HG02884 (cell line): Measurements from ENCODE around the gene GALNT12.

Experiments used
- ATAC-seq: cut with Tn5 transposase; IDR thresholded peaks from one replicate; pipeline ENCODE4 v1.9.1; 2021; ENCODE audit warnings: mild to moderate bottlenecking, moderate library complexity; ENCODE audit not compliant: unreplicated experiment

The GALNT12 gene

GRCh38 chr9:98855592-98855991 is 48.1 kb downstream of the GALNT12 start:
- ATAC-seq: no peak

DNA sequence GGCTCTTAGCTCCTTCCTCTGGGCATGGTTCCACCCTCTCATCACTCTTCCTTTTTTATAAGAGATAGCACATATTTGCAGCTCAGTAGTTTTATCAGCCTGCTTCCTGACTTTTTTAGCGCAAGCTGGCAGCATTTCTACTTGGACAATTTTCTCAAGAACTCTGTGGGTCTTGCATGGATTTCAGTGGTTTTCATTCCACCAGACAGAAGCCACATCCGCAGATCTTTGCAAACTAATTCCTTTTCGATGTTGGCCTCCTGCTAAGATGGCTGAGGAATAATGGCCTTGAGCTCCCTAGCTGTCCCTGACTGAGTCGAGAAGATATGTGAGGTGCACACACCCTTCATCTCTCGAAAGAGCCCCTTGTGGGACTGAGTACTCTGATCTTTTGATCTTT is 49.5 kb downstream of the GALNT12 start:
- no peak for ATAC-seq

DNA sequence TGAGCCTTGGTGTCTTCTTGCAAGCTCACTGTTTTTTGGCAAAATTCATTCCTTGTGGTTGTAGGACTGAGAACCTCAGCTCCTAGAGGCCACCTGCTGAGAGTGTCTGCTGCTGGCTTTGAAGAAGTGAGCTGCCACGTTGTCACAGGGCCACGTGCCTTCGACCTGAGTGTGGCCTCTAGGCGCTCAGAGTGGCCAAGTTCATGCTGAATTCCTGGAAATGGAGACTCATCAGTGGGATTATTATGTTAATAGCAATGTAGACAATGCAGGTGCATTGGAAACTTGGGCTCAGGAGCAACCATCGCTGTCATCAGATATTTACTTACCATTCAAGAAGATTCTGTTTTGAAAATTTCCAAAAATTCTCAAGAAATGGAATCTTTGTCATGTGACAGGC is 52.5 kb downstream of the GALNT12 start:
- no peak for ATAC-seq

- no peak for ATAC-seq
Measured at GRCh38 chr9:98860871-98861293, 53.4 kb downstream of the GALNT12 start.

DNA sequence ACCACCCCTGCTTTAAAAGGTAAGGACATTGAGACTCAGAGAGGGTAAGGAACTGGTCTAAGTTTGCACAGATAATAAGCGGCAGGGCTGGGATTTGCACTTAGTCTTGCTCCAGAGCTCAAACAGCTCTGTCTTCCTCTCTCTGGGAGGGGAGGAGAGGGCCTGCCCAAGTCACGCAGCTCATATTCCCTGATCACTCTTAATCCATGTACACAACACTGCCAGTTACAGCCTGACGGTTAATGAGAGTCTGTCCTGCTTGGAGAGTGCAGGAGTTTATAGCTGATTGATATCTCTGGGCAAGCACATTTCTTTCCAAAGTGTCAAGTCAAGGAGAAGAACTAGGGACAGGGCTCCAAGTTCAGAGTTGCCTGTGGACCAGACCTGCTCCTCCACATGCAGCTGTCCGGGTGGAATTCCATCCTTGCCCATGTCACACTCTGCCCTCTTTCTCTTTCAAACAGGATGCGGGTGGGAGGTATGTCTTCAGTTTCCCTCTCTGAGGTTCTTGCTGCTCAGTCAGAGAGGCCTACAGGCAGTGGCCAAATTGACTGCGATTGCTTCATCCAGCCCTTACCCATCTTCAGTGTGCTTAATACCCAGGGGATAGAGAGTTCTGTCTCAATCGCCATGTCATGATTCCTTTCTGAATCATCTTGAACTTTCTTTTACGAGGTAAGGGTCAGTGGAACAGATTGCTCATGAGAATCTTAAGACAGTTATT is 54.5 kb downstream of the GALNT12 start:
- ATAC-seq: no peak

DNA sequence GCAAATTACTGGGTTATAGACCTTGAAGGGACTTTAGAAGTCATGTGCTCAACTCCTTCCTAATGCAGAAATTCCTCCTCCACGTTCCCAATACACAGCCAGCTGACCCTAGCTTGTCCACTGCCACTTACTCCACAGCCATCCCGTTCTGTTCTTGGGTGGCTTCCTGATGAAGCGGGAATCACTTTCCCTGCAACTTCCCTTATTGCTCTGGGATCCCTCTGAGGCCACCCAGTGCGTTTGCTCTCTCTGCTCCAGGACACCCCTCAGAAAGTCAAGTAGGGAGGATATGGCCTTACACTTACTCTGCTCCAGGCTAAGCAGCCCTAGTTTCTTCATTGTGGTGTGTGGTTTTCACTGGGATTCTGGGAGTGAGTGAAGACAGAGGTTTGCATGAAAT is 55.5 kb downstream of the GALNT12 start:
- no peak for ATAC-seq

DNA sequence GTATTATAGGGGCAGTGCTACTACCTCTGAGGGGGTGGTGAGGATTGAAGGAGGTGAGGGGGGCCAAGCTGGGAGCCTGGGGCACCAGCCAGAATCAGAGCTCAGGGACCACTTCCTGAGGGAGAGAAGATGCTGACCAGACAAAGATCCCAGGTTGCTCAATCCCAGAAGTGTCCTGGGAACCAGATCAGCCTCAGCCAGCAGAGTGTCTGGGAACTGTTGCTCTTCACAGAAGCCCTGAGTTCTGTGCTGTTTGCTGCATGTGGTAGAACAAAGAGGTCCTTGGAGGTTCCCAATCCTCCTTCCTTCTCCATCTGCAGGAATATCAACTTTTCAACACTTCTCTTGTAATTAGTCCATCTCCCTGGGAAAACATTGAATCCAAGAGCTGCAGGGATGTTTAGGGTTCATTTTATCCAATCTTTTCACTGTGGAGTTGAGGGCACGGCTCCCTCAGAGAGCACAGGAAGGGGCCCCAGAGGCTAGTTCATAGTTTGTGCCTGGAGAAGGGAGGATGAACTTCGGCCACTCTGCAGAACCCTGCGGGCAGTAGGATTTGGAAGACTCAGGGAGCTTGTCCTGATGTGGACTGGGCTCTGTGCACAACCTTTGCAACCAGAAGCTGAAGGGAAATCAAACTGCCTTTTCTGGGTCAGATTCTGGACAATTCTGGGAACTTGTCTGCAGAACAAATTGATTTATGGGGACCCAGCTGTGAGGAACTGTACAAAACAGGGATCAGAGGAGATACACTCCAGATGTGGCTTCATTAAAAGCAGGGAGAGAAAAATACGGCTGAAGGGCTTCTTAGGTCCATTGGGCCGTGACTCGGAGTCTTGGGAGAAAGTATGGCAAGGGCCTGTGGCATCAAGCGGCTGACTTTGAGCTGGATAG is 57.1 kb downstream of the GALNT12 start:
- no peak for ATAC-seq

DNA sequence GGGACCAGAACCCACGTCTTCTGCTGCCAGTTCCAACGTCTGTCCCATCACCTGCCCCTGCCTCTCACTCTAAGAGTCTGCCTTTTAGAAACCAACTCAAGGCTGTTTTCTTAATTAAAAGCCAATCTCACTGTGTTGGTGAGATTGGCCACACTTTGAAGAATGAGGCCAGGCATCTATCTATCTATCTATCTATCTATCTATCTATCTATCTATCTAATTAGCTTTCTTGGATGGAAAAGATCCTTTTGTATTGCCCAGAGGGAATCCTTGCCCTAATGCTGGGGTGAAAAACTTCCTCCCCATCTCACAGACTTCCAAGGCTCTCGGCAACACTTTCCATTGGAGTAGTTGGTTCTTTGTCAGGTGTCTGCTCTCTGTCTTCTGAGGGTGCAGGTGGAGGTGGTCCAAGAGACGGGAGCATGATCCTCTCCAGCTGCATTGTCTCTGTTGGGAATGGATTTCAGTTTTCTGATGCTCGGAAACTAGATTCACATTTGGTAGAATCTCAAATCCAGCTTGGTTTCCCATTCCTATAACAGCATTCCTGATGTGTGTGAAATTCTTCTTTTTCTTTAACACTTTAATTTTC is 57.9 kb downstream of the GALNT12 start:
- no peak for ATAC-seq

DNA sequence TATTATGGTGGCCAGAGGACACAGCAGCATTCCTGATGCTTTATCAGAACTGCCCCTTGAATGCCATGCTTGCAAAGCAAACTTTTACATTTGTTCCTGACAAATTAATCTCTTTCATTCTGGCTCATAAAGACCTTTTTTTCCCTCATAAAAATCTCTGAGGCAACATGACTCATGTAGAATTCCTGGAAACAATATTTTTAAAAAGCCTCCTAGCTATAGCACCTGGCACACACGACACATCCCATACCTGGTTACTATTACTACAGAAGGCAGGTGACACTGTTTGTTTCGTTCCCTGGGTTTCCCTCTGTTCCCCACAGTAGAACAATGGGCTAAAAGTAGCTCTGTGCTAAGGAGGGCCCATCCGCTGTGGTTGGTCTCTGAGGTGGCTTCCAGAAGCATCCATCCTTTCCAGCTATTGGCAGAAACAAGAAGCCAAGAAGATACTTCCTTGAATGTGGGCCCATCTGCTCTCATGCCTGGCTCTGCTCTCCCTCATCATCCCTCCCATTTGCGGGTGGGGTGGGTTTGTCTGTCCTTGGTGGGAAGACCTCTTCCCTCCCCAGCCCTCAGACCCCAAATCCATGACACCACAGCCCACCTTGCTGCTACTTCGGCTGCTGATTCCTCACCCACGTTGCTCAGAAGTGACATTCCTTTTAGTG is 59.1 kb downstream of the GALNT12 start:
- ATAC-seq: no peak

DNA sequence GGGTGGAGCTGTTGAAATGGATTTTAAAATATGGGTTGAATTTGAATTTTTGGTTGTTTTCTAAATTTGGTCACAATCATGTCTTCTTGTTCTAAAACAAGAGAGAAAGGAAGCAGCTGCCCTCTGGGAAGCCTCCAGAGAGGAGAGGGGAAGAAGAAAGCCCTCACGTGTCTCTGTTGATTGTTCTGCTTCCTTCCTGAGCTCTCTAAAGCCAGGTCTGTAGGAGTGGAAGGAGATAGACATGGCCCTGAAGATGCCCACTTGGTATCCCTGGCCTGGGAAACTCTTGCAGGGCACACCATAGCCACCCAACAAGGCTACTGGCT is 59.6 kb downstream of the GALNT12 start:
- no peak for ATAC-seq

- no peak for ATAC-seq
Measured at GRCh38 chr9:98867429-98868168, 60.1 kb downstream of the GALNT12 start.

GRCh38 chr9:98869078-98869745 is 61.7 kb downstream of the GALNT12 start:
- no peak for ATAC-seq

DNA sequence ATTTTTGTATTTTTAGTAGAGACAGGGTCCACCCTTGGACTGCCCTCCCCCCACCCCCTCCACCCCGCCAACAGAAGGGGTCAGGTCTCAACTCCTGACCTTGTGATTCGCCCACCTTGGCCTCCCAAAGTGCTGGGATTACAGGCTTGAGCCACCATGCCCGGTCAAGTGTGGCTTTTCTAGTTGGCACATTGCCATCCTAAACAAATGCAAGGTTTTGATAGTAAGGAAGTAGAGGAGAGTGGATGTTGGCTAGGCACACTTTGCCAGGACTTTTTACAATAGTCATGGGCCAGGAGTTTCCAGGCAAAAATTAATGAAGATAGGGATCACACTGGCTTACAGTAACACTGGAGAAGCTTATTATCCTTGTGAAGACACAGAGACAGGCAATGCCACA is 62.4 kb downstream of the GALNT12 start:
- no peak for ATAC-seq

DNA sequence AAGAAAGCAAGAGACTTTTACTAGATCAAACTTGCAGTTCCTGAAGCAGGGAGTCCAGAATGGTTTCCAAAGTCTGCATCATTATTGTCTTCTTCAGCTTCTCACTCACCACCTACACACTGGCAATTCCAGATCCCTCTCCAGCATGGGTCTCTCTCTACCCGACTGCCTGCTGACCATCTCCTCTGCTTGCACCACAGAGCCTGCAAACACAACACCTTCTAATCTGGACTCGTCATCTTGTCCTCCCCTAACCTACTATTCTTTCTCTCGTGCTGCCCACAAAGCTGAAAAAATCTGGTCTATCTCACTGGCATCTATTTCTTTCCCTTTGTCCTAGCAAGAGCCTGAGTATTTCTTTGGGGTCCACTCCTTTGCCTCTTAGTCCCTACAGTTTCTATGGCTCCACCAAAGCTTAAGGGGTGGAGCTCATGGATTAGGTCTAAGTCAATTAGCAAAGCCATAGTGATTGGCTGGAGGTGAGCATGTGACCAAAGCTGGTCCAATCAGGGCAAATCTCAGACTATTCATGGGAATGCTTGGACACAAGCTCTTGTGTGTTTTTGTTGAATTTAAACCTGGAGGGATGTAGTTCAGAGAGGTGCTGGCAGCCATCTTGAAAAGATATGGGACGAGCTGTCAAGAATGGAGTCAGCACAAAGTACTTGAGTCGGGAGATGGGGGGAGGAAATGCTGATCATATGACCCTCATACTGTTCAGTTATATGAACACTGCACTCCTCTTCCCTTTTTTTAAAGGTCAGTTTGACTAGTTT is 63.5 kb downstream of the GALNT12 start:
- ATAC-seq: no peak

GRCh38 chr9:98871558-98872065 is 64.1 kb downstream of the GALNT12 start:
- no peak for ATAC-seq

DNA sequence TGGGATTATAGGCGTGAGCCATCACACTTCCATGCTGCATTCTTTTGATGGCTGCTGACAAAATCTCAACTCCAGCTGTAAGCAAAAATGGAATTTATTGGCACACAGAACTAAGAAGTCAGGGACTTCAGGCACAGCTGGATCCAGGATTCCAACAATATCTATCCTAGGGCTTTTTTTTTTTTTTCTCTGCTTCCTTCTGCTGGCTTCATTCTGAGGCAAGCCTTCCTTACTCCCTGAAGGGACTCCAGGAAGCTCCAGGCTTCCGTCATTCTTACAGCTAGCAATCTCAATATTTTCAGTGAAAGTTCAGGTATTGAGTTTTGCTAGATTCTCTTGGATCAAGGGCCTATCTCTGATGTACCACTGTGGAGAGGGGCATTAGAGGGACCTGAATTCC is 66.1 kb downstream of the GALNT12 start:
- no peak for ATAC-seq

- ATAC-seq: no peak
Measured at GRCh38 chr9:98873951-98874371, 66.5 kb downstream of the GALNT12 start.

- ATAC-seq: no peak
Measured at GRCh38 chr9:98874721-98875255, 67.3 kb downstream of the GALNT12 start.

DNA sequence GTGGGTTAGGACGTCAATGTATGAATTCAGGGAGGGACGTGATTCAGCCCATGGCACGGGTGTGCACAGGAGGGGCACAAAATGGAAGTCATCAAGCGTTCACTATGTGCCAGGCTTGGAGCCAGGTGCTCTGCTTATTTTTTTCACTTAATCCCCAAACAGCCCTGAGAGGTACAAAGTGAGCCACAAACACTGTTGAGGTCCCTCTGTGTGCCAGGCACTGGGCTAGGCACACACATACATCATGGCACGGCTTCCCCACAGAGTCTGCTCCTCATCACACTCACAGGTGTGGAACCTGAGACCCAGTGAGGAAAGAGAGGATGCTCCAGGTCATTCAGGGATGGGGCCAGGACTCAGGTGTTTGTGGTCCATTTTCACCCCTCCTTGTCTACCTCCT is 68.1 kb downstream of the GALNT12 start:
- ATAC-seq: no peak
